CD4-positive, alpha-beta T cell treated with Interleukin-6 for 4 hours (primary cell): ENCODE results near the gene TRAF5.
"Not testable (repeated sequence)": the region's sequence is repeated elsewhere in the genome, so short reads cannot be mapped to it uniquely, and the experiment has no call there.

Experiments used
- DNase-seq: peaks from one replicate; pipeline ENCODE4 v3.0.0-alpha.2; 2020; ENCODE audit warnings: mixed read lengths

The TRAF5 gene

DNA sequence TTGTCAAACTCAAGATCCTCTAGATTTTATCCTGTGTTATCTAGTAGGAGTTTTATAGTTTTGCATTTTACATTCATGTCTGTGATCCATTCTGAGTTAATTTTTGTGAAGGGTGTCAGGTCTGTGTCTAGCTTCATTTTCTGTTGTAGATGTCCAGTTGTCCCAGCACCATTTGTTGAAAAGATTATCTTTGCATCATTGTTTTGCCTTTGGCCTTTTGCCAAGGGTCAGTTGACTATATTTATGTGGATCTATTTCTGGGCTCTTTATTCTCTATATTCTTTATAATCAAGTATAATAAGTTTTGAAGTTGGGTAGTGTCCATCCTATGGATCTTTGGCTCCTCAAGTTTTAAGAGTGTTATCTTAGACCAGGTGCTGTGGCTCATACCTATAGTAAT lies 21.9 kb downstream of the TRAF5 start:
- no peak for DNase-seq

DNA sequence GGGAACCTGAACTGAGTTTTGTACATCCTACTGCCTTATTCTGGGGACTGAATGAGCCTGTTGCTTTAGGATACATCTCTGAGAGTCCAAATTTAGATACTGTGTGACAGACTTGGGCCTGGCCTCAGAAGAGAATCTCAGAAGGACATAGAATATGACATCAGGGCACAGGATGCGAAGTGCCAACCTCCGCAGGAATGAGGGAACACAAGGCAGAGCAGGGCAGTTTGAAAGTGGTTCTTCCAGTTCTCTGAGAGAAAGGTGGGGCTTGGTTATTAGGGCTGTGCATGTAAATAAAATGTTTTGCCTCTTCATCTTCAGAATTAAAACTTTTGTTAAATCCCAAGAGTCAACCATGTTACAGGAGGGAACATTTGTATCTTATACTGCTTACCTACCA lies 23.1 kb downstream of the TRAF5 start:
- no peak for DNase-seq

- not testable (repeated sequence) for DNase-seq
Observed at GRCh38 chr1:211352055-211352454, 25.4 kb downstream of the TRAF5 start.

GRCh38 chr1:211352465-211352864 lies 25.8 kb downstream of the TRAF5 start:
- DNase-seq: no peak

DNA sequence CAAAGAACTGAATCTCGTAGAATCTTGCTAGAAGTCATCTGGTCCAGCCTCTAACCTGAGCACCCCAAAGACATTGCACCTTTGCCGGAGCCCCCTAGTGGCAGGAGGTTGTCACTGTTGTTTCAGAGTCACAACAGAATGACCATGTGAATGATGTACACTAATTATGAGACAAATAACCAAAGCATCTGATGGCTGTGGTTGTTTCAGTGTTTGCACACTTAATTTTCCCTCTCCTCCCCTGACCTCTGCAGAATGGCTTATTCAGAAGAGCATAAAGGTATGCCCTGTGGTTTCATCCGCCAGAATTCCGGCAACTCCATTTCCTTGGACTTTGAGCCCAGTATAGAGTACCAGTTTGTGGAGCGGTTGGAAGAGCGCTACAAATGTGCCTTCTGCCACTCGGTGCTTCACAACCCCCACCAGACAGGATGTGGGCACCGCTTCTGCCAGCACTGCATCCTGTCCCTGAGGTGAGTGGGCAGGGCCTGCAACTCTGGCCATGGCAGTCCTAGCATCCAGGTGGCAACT lies 26.4 kb downstream of the TRAF5 start:
- DNase-seq: peak; percentile 73

- DNase-seq: no peak
Observed at GRCh38 chr1:211353562-211354212, 27.1 kb downstream of the TRAF5 start.

GRCh38 chr1:211355873-211356272 lies 29.2 kb downstream of the TRAF5 start:
- no peak for DNase-seq

DNA sequence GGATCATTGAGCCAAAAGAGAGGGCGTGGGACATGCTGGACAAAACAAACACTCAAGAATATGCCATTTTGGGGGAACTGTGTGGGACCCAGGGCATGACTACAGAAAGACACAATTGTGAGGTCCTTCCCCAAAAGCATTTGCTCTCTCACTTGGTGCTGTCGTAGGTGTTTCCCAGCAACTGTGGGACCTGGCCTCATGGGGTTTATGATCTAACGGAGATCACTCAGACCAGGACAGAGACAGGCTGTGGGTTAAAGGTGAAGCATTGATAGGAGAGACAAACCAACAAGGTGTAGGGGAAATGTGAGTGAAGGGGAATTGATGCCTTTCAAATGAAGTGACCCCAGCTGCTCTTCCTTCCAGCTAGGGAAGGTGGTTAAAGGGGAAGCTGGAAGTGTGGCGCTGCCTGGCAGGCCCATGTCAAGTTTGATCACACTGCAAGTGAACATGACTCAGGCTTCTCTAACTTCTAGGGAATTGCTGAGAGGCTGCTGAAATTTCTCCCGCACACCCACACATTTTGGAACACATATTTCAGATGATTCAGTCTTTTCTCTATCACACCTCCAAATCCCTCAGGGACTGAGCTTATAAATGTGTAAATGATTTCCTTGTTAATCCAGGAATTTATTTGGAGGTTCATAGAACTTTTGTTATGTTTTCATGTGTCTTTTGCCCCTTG lies 30.2 kb downstream of the TRAF5 start:
- no peak for DNase-seq

GRCh38 chr1:211358685-211359084 lies 32.1 kb downstream of the TRAF5 start:
- no peak for DNase-seq

- DNase-seq: no peak
Observed at GRCh38 chr1:211359876-211360275, 33.2 kb downstream of the TRAF5 start.

- no peak for DNase-seq
Observed at GRCh38 chr1:211361202-211361601, 34.6 kb downstream of the TRAF5 start.

GRCh38 chr1:211369640-211370039 lies 43.0 kb downstream of the TRAF5 start:
- DNase-seq: no peak

- no peak for DNase-seq
Observed at GRCh38 chr1:211370669-211371068, 44.0 kb downstream of the TRAF5 start.

DNA sequence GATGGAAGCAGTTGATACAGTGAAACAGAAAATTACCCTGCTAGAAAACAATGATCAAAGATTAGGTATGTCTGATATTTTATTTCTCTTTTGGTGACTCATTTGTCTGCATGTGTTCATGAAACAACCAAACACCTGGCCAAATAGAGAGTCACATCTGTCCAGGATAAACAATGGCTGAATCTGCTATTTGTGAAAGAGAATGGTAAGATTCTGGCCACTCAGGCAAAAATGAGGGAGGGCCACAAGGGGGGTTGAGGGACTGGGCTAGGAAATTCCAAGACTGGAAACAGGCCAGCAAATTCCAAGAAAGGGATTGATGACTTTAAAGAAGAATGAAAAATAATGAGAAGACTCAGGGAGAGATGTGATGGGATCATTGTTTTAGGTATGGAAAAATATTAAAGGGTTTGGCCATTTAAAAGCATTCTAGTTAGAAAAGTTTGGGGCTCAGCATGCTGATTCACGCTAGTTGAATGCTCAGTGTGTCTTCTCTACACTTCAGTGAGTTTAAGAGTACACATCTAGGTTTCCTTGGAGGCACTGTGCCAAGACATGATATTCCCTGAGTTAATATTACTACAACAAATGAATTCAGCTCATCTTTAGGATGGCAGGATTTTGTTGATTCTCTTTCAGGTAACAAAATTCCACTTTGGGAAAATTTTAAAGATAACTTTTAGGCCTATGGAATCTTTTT lies 44.9 kb downstream of the TRAF5 start:
- no peak for DNase-seq

- DNase-seq: no peak
Observed at GRCh38 chr1:211372463-211372862, 45.8 kb downstream of the TRAF5 start.

- no peak for DNase-seq
Observed at GRCh38 chr1:211375146-211375818, 48.6 kb downstream of the TRAF5 start.

GRCh38 chr1:211375949-211376348 lies 49.3 kb downstream of the TRAF5 start:
- DNase-seq: no peak

GRCh38 chr1:211376807-211377470 lies 50.3 kb downstream of the TRAF5 start:
- DNase-seq: no peak

GRCh38 chr1:211377539-211378450 lies 51.2 kb downstream of the TRAF5 start:
- no peak for DNase-seq

GRCh38 chr1:211378844-211379243 lies 52.2 kb downstream of the TRAF5 start:
- no peak for DNase-seq

DNA sequence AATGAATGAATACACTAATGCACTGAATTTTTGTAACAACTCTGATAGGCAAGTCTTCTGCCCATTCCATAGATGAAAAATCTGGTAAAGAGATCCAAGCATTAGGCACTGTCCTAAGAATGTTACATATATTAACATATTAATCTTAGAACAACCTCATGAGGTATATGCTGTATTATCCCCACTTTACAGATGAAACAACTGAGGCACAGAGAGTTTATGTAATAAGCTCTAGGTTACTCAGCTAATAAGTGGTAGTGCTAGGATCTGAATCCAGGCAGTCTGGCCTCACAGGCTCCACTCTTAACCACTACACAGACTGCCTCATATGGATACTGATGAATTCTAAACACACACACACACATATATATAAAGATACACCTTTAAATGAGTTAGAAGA lies 52.8 kb downstream of the TRAF5 start:
- no peak for DNase-seq
